HepG2 (cell line): ENCODE data around the gene TTC6. TPM values are rescaled to one million over a fixed set of nuclear protein-coding genes. Genes with fewer than 3 reads are reported as not detected.

Experiments used
- AGO2 ChIP-seq: fragments of 200-400 bp; formaldehyde crosslinking; optimal IDR thresholded peaks from 2 replicates; pipeline ENCODE3; 2017; ENCODE audit warnings: mild to moderate bottlenecking, low read depth, low read length, moderate library complexity
- BCLAF1 ChIP-seq: fragments of 450-650 bp; IDR thresholded peaks from 2 replicates; pipeline ENCODE4 v1.6.1; 2017; ENCODE audit warnings: mild to moderate bottlenecking
- BHLHE40 ChIP-seq: IDR thresholded peaks from 2 replicates; pipeline ENCODE4 v1.6.1; 2011; ENCODE audit warnings: low read length, improper control_type of control experiment
- CEBPB ChIP-seq: IDR thresholded peaks from 2 replicates; pipeline ENCODE4 v1.6.1; 2011; ENCODE audit warnings: low read depth, low read length, improper control_type of control experiment, borderline replicate concordance
- DDIT3 ChIP-seq: sonication (generic); formaldehyde crosslinking; IDR thresholded peaks from 2 replicates; pipeline ENCODE4 v1.4.0; 2020; ENCODE audit warnings: mild to moderate bottlenecking, missing genetic modification reagents
- FIP1L1 ChIP-seq: fragments of 200-400 bp; formaldehyde crosslinking; IDR thresholded peaks from 2 replicates; pipeline ENCODE4 v1.6.1; 2018; ENCODE audit warnings: low read depth, mild to moderate bottlenecking, low read length, moderate library complexity, borderline replicate concordance; ENCODE audit not compliant: insufficient read depth
- HOXD1 ChIP-seq: sonication (generic); formaldehyde crosslinking; IDR thresholded peaks from 2 replicates; pipeline ENCODE4 v1.5.0; 2020; ENCODE audit warnings: missing genetic modification reagents
- RBFOX2 ChIP-seq: fragments of 200-400 bp; formaldehyde crosslinking; IDR thresholded peaks from 2 replicates; pipeline ENCODE4 v1.6.1; 2017; ENCODE audit warnings: low read depth, mild to moderate bottlenecking, low read length
- RBM22 ChIP-seq: fragments of 200-400 bp; formaldehyde crosslinking; optimal IDR thresholded peaks from 2 replicates; pipeline ENCODE3; 2017; ENCODE audit warnings: mild to moderate bottlenecking, low read length, moderate library complexity
- RFXANK ChIP-seq: IDR thresholded peaks from 2 replicates; pipeline ENCODE4 v1.6.1; 2016
- SNAPC2 ChIP-seq: sonication (generic); formaldehyde crosslinking; IDR thresholded peaks from 2 replicates; pipeline ENCODE4 v1.8.1; 2022; ENCODE audit warnings: mild to moderate bottlenecking, missing genetic modification reagents
- SRY ChIP-seq: sonication (generic); formaldehyde crosslinking; IDR thresholded peaks from 2 replicates; pipeline ENCODE4 v1.8.0; 2022; ENCODE audit warnings: mild to moderate bottlenecking, missing genetic modification reagents
- TSC22D2 ChIP-seq: sonication (generic); formaldehyde crosslinking; IDR thresholded peaks from 2 replicates; pipeline ENCODE4 v1.5.1; 2020; ENCODE audit warnings: missing genetic modification reagents, mild to moderate bottlenecking, borderline replicate concordance
- ZBTB4 ChIP-seq: sonication (generic); formaldehyde crosslinking; IDR thresholded peaks from 2 replicates; pipeline ENCODE4 v1.4.0; 2020; ENCODE audit warnings: missing genetic modification reagents, mild to moderate bottlenecking, borderline replicate concordance
- ZBTB7B ChIP-seq: sonication (generic); formaldehyde crosslinking; IDR thresholded peaks from 2 replicates; pipeline ENCODE4 v1.4.0; 2020; ENCODE audit warnings: missing genetic modification reagents
- ZC3H4 ChIP-seq: sonication (generic); formaldehyde crosslinking; IDR thresholded peaks from 2 replicates; pipeline ENCODE4 v1.4.0; 2020; ENCODE audit warnings: missing genetic modification reagents, borderline replicate concordance
- ZFAT ChIP-seq: sonication (generic); formaldehyde crosslinking; conservative IDR thresholded peaks from 2 replicates; pipeline ENCODE4 v1.8.1; 2023; ENCODE audit warnings: missing genetic modification reagents, inconsistent platforms
- ZMYM2 ChIP-seq: sonication (generic); formaldehyde crosslinking; IDR thresholded peaks from 2 replicates; pipeline ENCODE4 v1.8.0; 2022; ENCODE audit warnings: mild to moderate bottlenecking, missing genetic modification reagents
- ZNF225 ChIP-seq: sonication (generic); formaldehyde crosslinking; IDR thresholded peaks from 2 replicates; pipeline ENCODE4 v1.4.0; 2020; ENCODE audit warnings: mild to moderate bottlenecking, missing genetic modification reagents
- ZNF616 ChIP-seq: sonication (generic); formaldehyde crosslinking; IDR thresholded peaks from 2 replicates; pipeline ENCODE4 v1.5.0; 2020; ENCODE audit warnings: low read depth, mild to moderate bottlenecking, missing genetic modification reagents
- ZNF850 ChIP-seq: sonication (generic); formaldehyde crosslinking; conservative IDR thresholded peaks from 2 replicates; pipeline ENCODE4 v1.9.0; 2021; ENCODE audit warnings: mild to moderate bottlenecking, missing genetic modification reagents
- ZSCAN22 ChIP-seq: sonication (generic); formaldehyde crosslinking; IDR thresholded peaks from 2 replicates; pipeline ENCODE4 v1.4.0; 2020; ENCODE audit warnings: mild to moderate bottlenecking, missing genetic modification reagents
- polyA plus RNA-seq, 8 experiments: library from polyadenylated mRNA; depleted of rRNA in 3 of 8; stranded (reverse) in 7 of 8; unstranded in 1 of 8; fragments of >200 nt; fragmentation: Illumina TruSeq in 4 of 8; extraction: Trizol in 4 of 8; gene quantifications; 2 replicates each; pipeline versions ENCODE4 v1.2.1 to v1.2.3, GENCODE V29; 2011 to 2016; ENCODE audit warnings: low read depth in 4 of 8, missing spikeins in 1 of 8, mixed read lengths in 1 of 8; ENCODE audit not compliant: insufficient read depth in 1 of 8
- total RNA-seq, 5 experiments: library from RNA; depleted of rRNA; stranded (reverse); fragments of >200 nt; fragmentation: Illumina TruSeq; extraction: Trizol; gene quantifications; 2 replicates each; pipeline ENCODE4 v1.2.3, GENCODE V29; 2016; ENCODE audit warnings: low read depth in 1 of 5

Gene TTC6
- total and polyA plus RNA-seq, 2 of the 13 experiments (the other 11 are each of a cell fraction or from before 2014, with no cell fraction given), result 9.3 to 27.4 TPM

- TF ChIP-seq BCLAF1 (no peak), ZNF225 (CRISPR knock-in tag) (peak; percentile 52; the same call in 1 of the 2 replicates), SNAPC2 (CRISPR knock-in tag) (no peak), ZFAT (0 out of 2 replicates have a peak, but pooled peaks have one; percentile 26), BHLHE40 (no peak), TSC22D2 (CRISPR knock-in tag) (no peak), FIP1L1 (0 out of 2 replicates have a peak, but pooled peaks have one; percentile 51), ZSCAN22 (CRISPR knock-in tag) (0 out of 2 replicates have a peak, but pooled peaks have one; percentile 12), ZNF616 (CRISPR knock-in tag) (no peak), CEBPB (no peak), DDIT3 (CRISPR knock-in tag) (no peak), RFXANK (CRISPR knock-in tag) (no peak), RBFOX2 (peak; percentile 70), SRY (CRISPR knock-in tag) (0 out of 2 replicates have a peak, but pooled peaks have one; percentile 49), ZMYM2 (peak; percentile 76; the same call in 1 of the 2 replicates), ZBTB4 (CRISPR knock-in tag) (peak; percentile 90), ZNF850 (no peak), HOXD1 (no peak), AGO2 (peak; percentile 97), ZBTB7B (CRISPR knock-in tag) (0 out of 2 replicates have a peak, but pooled peaks have one; percentile 23), ZC3H4 (CRISPR knock-in tag) (peak; percentile 42; the same call in 1 of the 2 replicates), RBM22 (peak; percentile 92)
Measured at GRCh38 chr14:37592482-37593408, 2.7 kb upstream of the TTC6 start (continued).
